HFF-Myc (cell line): Measurements from ENCODE around the gene ADARB1.
"Not testable (repeated sequence)": the region's sequence is repeated elsewhere in the genome, so short reads cannot be mapped to it uniquely, and the experiment has no call there.

Experiments
- DNase-seq: peaks from one replicate; pipeline ENCODE4 v3.0.0-alpha.2; 2011; ENCODE audit warnings: low read depth; ENCODE audit errors: extremely low read depth
- H3K4me3 ChIP-seq: replicated peaks from 2 replicates; pipeline ENCODE4 v1.5.1; 2011; ENCODE audit warnings: low read depth, mild to moderate bottlenecking, control low read depth, low read length
- TF ChIP-seq, protein P1 (sequence below): IDR thresholded peaks from 2 replicates; pipeline ENCODE4 v1.5.1; 2012; ENCODE audit warnings: mild to moderate bottlenecking, low read depth, low read length, control low read depth; ENCODE audit errors: missing control alignments

The ADARB1 gene

DNA sequence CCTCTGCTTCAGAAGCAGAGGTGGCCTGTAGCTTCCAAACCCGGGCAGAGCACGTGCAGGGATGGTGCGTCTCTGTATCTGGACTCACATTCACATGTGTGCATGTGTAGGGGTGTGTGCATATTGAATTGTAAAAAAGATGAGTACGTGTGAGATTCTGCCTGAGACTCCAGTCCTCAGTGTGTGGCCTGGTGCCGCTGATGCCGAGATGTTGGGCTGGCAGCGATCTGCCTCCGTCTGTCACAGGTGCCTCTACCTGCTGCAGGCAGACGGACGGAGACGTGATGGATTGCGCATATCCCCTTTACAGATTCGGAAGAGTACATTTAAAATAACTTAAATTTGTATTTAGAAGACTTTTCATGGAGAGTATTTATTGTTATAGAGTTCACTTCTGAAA, 53.6 kb downstream of the ADARB1 start:
- TF ChIP-seq, protein P1, sequence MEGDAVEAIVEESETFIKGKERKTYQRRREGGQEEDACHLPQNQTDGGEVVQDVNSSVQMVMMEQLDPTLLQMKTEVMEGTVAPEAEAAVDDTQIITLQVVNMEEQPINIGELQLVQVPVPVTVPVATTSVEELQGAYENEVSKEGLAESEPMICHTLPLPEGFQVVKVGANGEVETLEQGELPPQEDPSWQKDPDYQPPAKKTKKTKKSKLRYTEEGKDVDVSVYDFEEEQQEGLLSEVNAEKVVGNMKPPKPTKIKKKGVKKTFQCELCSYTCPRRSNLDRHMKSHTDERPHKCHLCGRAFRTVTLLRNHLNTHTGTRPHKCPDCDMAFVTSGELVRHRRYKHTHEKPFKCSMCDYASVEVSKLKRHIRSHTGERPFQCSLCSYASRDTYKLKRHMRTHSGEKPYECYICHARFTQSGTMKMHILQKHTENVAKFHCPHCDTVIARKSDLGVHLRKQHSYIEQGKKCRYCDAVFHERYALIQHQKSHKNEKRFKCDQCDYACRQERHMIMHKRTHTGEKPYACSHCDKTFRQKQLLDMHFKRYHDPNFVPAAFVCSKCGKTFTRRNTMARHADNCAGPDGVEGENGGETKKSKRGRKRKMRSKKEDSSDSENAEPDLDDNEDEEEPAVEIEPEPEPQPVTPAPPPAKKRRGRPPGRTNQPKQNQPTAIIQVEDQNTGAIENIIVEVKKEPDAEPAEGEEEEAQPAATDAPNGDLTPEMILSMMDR, result no peak
- H3K4me3 ChIP-seq, result no peak overlapping the region
- DNase-seq, result no peak

DNA sequence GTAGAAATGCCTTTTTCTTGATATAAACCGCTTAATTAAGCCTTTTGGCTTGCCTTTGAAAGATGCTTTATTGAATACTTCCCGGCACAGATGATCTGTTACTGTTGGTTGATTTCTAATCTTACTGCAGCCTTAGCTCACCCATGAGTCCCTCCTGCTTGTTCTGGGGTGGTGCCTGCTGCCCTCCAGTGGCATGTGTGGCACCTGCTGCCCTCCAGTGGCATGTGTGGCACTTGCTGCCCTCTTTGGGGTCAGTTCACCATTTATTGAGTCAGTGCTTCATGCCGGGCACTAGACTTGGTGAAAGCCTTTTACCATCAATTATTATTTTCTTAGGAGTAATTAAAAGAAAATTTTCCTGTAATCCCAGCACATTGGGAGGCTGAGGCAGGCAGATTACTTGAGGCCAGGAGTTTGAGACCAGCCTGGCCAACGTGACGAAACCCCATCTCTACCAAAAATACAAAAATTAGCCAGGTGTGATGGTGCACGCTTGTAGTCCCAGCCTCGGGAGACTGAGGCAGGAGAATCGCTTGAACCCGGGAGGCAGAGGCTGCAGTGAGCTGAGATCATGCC, 54.3 kb downstream of the ADARB1 start:
- no peak overlapping the region for H3K4me3 ChIP-seq

DNA sequence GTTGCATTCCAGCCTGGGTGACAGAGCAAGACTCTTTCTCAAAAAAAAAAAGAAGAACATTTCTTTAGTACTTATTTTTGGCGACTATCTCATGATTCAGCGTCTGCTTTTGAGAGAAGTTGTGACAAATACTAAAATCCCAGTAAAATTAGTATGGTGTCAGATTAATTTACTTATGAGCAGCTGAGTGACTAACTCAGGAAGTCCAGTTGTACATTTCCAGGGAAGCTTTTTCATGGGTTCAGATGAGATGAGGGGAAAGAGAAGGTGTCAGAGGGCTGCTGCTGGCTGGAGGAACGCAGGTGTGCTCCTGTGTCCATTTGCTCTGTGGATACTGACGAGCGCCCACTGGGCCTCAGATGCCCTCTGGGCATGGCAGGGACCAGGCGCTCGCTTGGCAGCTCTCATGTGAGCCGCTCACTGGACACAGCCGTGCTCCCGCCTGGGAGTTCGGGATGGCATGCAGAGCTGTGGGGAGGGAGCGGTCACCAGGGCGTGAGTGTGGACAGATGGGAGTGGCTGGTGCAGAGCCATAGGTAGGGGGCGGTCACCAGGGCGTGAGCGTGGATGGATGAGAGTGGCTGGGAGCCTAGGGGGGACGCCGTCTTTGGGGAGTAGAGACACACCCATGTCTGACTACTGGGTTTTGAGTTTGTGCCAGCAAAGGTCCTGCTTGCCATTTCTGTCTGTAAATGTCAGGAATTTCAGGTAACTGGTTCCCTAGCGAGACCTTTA, 55.0 kb downstream of the ADARB1 start:
- no peak for DNase-seq
- TF ChIP-seq, protein P1, result no peak
- no peak overlapping the region for H3K4me3 ChIP-seq

More for the DNA sequence above, 54.3 kb downstream of the ADARB1 start:
- TF ChIP-seq, protein P1, result peak; percentile 81
- DNase-seq, result no peak

DNA sequence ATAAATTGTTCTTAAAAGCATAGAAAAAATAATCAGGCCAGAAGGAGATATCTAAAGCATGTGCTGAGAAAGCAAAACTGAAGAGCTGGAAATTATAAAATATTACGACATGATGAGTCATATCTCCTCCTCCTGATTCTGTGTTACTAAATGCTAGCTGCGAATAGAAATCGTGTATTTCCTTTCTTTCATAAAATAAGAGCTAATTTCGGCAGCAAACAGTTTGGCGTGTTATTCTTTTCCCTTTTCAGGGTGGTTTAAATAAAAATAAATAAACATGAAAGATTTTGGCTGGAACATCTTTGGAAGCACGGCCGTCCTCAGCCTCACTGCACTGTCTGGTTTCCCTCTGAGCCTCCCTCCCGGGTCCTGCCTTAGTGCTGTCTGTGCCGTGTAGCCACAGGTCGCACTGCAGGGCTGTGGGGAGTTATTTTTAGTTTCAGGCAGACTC, 56.0 kb downstream of the ADARB1 start:
- peak; percentile 29 for DNase-seq
- TF ChIP-seq, protein P1, result no peak
- peak overlapping the region; percentile 25; the same call in 1 of the 2 replicates for H3K4me3 ChIP-seq

DNA sequence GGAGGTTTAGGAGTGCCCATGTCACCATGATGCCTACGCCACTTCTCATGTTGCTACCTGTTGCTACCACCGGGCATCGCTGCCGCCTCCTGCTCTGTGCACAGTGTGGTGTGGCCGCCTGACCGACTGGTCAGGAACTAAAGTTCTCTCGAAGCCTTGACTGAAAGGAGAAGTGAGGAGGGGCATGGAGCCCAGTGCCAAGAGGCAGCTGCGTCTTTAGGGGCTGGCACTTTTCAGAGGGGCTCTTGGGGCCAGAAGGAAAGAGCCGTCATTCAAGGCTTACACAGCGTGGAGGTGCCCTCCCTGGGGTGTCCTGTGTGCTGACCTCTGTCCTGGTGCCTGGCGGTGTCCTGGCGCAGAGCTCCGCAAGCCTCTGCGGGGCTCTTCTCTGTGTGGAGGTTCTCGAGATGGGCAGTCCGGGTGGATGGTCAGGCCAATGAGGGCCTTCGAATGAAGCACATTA, 57.2 kb downstream of the ADARB1 start:
- no peak for DNase-seq
- H3K4me3 ChIP-seq, result no peak overlapping the region
- TF ChIP-seq, protein P1, result no peak

DNA sequence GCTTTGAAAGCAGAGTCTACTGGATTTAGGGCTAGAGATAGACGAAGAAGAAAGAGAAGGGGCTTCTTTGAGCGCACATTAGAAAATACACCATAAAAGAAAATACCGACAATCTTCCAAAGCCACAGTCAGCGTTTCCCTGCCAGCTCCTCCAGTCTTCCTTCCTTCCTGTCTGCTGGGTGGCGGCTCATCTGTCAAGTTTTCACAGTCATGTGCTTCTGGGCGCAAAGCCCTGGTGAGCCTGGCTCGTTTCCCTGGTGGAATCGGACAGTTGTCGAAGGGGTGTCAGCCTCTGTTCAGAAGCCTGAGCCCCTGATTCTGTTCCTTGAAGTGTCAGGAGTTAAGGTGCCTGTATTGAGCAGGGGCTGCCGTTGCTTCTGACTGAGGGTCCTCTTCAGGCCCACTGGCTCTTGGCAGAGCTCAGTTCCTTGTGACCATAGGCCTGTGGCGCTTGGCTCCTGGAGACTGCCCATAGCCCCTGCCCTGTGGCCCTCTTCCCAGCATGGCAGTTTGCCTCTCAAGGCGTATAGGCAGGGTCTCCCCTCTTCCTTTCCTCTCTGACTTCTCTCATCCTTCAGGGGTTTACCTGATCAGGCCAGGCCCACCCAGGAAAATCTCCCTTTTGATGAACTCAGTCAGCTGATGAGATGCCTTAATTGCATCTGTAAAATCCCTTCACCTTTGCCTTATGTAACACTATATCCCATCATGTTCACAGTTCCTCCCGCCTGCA, 58.6 kb downstream of the ADARB1 start:
- TF ChIP-seq, protein P1, result no peak
- no peak for DNase-seq
- no peak overlapping the region for H3K4me3 ChIP-seq

DNA sequence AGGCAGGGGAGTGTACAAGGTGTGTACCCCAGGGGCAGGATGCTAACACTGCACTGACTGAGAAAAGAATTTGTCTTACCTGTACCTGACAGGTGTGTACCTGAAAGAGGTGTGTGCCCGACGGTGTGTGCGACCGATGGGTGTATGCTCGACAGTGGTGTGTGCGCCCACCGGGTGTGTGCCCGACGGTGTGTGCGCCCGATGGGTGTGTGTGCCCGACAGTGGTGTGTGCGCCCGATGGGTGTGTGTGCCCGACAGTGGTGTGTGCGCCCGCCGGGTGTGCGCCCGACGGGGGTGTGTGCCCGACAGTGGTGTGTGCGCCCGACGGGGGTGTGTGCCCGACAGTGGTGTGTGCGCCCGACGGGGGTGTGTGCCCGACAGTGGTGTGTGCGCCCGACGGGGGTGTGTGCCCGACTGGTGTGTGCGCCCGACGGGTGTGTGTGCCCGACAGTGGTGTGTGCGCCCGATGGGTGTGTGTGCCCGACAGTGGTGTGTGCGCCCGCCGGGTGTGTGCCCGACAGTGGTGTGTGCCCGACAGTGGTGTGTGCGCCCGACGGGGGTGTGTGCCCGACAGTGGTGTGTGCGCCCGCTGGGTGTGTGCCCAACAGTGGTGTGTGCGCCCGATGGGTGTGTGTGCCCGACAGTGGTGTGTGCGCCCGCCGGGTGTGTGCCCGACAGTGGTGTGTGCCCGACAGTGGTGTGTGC, 59.3 kb downstream of the ADARB1 start:
- DNase-seq, H3K4me3 ChIP-seq: not testable (repeated sequence)
